HEK293 (cell line): Measurements from ENCODE around the gene SOX21.

ENCODE experiments used
- CTCF ChIP-seq: fragments of 450-650 bp; formaldehyde crosslinking; IDR thresholded peaks from 2 replicates; pipeline ENCODE4 v1.5.1; 2016; ENCODE audit warnings: missing biosample characterization, missing genetic modification characterization
- ZBTB17 ChIP-seq: fragments of 450-650 bp; formaldehyde crosslinking; IDR thresholded peaks from 2 replicates; pipeline ENCODE4 v1.5.1; 2016; ENCODE audit warnings: missing biosample characterization, missing genetic modification characterization
- ZNF510 ChIP-seq: fragments of 450-650 bp; formaldehyde crosslinking; IDR thresholded peaks from 2 replicates; pipeline ENCODE4 v1.5.1; 2018; ENCODE audit warnings: mild to moderate bottlenecking, missing genetic modification characterization, missing biosample characterization; ENCODE audit not compliant: insufficient replicate concordance

GRCh38 chr13:94739235-94739634 is 26.9 kb upstream of the SOX21 start:
- TF ChIP-seq ZBTB17 (tag by site-specific recombination) (no peak), ZNF510 (no peak), CTCF (tag by site-specific recombination) (no peak)
